ENCODE measurements around the gene PLAGL1. TPM values are rescaled to one million over a fixed set of nuclear protein-coding genes. Genes with fewer than 3 reads are reported as not detected.

PLAGL1 gene
- total RNA-seq, 1 donor from 2014 or later, result 20.3 TPM

GRCh38 chr6:143896126-143896860 lies 111.8 kb downstream of the PLAGL1 start:
- no peaks in the 10 kb centered on the region for H3K36me3 Mint-ChIP-seq (ENCODE audit: low read depth, unreplicated experiment)
- H3K9ac ChIP-seq (ENCODE audit: low read length), result no peak overlapping the region
- TF ChIP-seq EZH2 (IDR thresholded peaks at IDR 0.05; ENCODE audit: insufficient read depth, low read length) (no peak), CTCF (IDR thresholded peaks at IDR 0.05; ENCODE audit: insufficient read depth, low read depth, low read length) (no peak)
- H3K9me3 Mint-ChIP-seq (ENCODE audit: unreplicated experiment), result no peaks in the 10 kb centered on the region
- no peak overlapping the region for H3K4me3 Mint-ChIP-seq (ENCODE audit: unreplicated experiment)
- no peaks in the 10 kb centered on the region for H3K9me3 ChIP-seq (ENCODE audit: insufficient read depth, low read depth, low read length)
- H2AFZ ChIP-seq (ENCODE audit: low read depth, low read length), result no peak overlapping the region
- H3K79me2 ChIP-seq (ENCODE audit: insufficient read depth, low read length), result no peaks in the 10 kb centered on the region
- H3K27me3 Mint-ChIP-seq (ENCODE audit: low read depth, unreplicated experiment), result no peaks in the 10 kb centered on the region
- H3K27ac ChIP-seq (ENCODE audit: low read depth, low read length), result no peak overlapping the region
- no peak overlapping the region for H3K4me2 ChIP-seq (ENCODE audit: low read length)
- no peak for FAIRE-seq
- no peaks in the 10 kb centered on the region for H3K36me3 ChIP-seq (ENCODE audit: insufficient read depth, low read length)
- no peak for DNase-seq (ENCODE audit: low read depth)
- no peaks in the 10 kb centered on the region for H3K4me1 Mint-ChIP-seq (ENCODE audit: low read depth, unreplicated experiment)
- H3K4me1 ChIP-seq (ENCODE audit: insufficient read depth, low read length), result no peaks in the 10 kb centered on the region
- H3K27ac Mint-ChIP-seq (ENCODE audit: unreplicated experiment), result no peak overlapping the region
- H3K27me3 ChIP-seq (ENCODE audit: insufficient read depth, low read length), result no peaks in the 10 kb centered on the region
- H3K4me3 ChIP-seq (ENCODE audit: insufficient read depth, low read depth, low read length), result no peak overlapping the region
- H4K20me1 ChIP-seq (ENCODE audit: insufficient read depth, low read length), result no peaks in the 10 kb centered on the region

DNA sequence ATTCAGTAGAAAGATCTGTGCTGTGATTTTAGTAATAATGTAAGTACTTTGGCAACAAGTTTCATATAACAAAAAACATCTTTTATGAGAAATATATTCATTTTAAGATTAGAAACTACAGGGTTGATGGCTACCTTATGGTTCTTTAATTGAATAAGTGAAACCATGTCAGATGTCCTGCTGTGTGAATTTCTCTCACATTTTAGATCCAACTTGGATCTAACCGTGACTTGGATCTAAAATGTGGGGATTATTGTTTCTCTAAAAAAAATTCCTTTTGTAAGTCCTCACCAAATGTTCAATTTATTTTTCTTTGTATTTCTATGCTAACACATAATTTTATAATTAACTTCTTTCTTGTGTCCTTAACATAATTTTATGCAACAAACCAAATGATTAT lies 113.4 kb downstream of the PLAGL1 start:
- DNase-seq (ENCODE audit: low read depth), result no peak
- Histone ChIP-seq H3K9me3 (ENCODE audit: insufficient read depth, low read depth, low read length) (no peaks in the 10 kb centered on the region), H3K4me1 (ENCODE audit: insufficient read depth, low read length) (no peaks in the 10 kb centered on the region), H3K4me3 (ENCODE audit: insufficient read depth, low read depth, low read length) (no peak overlapping the region), H2AFZ (ENCODE audit: low read depth, low read length) (no peak overlapping the region), H4K20me1 (ENCODE audit: insufficient read depth, low read length) (no peaks in the 10 kb centered on the region), H3K4me2 (ENCODE audit: low read length) (no peak overlapping the region), H3K27me3 (ENCODE audit: insufficient read depth, low read length) (no peaks in the 10 kb centered on the region), H3K79me2 (ENCODE audit: insufficient read depth, low read length) (no peaks in the 10 kb centered on the region), H3K36me3 (ENCODE audit: insufficient read depth, low read length) (no peaks in the 10 kb centered on the region), H3K27ac (ENCODE audit: low read depth, low read length) (no peak overlapping the region), H3K9ac (ENCODE audit: low read length) (no peak overlapping the region)
- Mint-ChIP-seq H3K9me3 (ENCODE audit: unreplicated experiment) (no peaks in the 10 kb centered on the region), H3K4me1 (ENCODE audit: low read depth, unreplicated experiment) (no peaks in the 10 kb centered on the region), H3K36me3 (ENCODE audit: low read depth, unreplicated experiment) (no peaks in the 10 kb centered on the region), H3K27me3 (ENCODE audit: low read depth, unreplicated experiment) (no peaks in the 10 kb centered on the region), H3K27ac (ENCODE audit: unreplicated experiment) (no peak overlapping the region), H3K4me3 (ENCODE audit: unreplicated experiment) (no peak overlapping the region)
- no peak for FAIRE-seq
- no peak for TF ChIP-seq CTCF (IDR thresholded peaks at IDR 0.05; ENCODE audit: insufficient read depth, low read depth, low read length)
- no peak for TF ChIP-seq EZH2 (IDR thresholded peaks at IDR 0.05; ENCODE audit: insufficient read depth, low read length)

Other genes with a start within 250 kb of the PLAGL1 start
- 21.6 and 25.4 TPM in 2 replicates for gene LTV1, start 164.9 kb downstream of the PLAGL1 start, total RNA-seq
- gene ZC2HC1B, start 143.8 kb downstream of the PLAGL1 start, total RNA-seq, result not detected in 2 replicates
- gene SF3B5, start 87.3 kb upstream of the PLAGL1 start, total RNA-seq, result 123 and 129 TPM in 2 replicates
- 1.9 and 2.0 TPM in 2 replicates for gene STX11, start 142.3 kb upstream of the PLAGL1 start, total RNA-seq

Measured in astrocyte (in vitro differentiated cells and primary cell).